Peyer's patch (tissue), 4 donors: ENCODE measurements around the gene MNAT1. TPM values are rescaled to one million over a fixed set of nuclear protein-coding genes. Genes with fewer than 3 reads are reported as not detected.

ENCODE experiments used
- DNase-seq, 3 donors: peaks; one replicate each; pipeline ENCODE4 v3.0.0-alpha.2; 2017 to 2019
- H3K27ac ChIP-seq, 4 donors: fragments of 200-600 bp; sonication (generic); one replicate each; pipeline ENCODE4 v1.5.1; 2016 to 2019
- H3K27me3 ChIP-seq, 2 donors: fragments of 200-600 bp; sonication (generic); one replicate each; pipeline ENCODE4 v1.5.1; 2019
- H3K36me3 ChIP-seq, 3 donors: fragments of 200-600 bp; sonication (generic); one replicate each; pipeline ENCODE4 v1.5.1; 2016 to 2019
- H3K4me1 ChIP-seq, 4 donors: fragments of 200-600 bp; sonication (generic); one replicate each; pipeline ENCODE4 v1.5.1; 2016 to 2019
- H3K4me3 ChIP-seq, 4 donors: fragments of 200-600 bp; sonication (generic); 1 replicate in 3 of 4; 2 replicates in 1 of 4; pipeline ENCODE4 v1.5.1; 2016 to 2019; ENCODE audit warnings: mild to moderate bottlenecking in 1 of 4
- H3K9me3 ChIP-seq, 4 donors: fragments of 200-600 bp; sonication (generic); one replicate each; pipeline ENCODE4 v1.5.1; 2016 to 2019; ENCODE audit warnings: mild to moderate bottlenecking in 1 of 4
- POLR2A ChIP-seq, 2 donors: fragments of 450-650 bp; IDR thresholded peaks; one replicate each; pipeline ENCODE4 v1.5.1; 2017; ENCODE audit warnings: antibody characterized with exemption in 2 of 2, mild to moderate bottlenecking in 2 of 2, moderate library complexity in 2 of 2
- total RNA-seq, 4 donors: library from RNA; depleted of rRNA; stranded (reverse); fragments of >200 nt; gene quantifications; one replicate each; pipeline ENCODE4 v1.1.0, GENCODE V29; 2016
- TF ChIP-seq, protein P1 (sequence below), 6 experiments: fragments of 450-650 bp in 4 of 6; fragments of 200-600 bp in 2 of 6; sonication (generic) in 1 of 6; IDR thresholded peaks; one replicate each; pipeline ENCODE4 v1.5.1; 2017 to 2019; ENCODE audit warnings: antibody characterized with exemption in 6 of 6, mild to moderate bottlenecking in 3 of 6, moderate library complexity in 1 of 6

Gene MNAT1
- total RNA-seq, 4 donors from 2014 or later: 7.5 to 66.8 (median 17.2) TPM

DNA sequence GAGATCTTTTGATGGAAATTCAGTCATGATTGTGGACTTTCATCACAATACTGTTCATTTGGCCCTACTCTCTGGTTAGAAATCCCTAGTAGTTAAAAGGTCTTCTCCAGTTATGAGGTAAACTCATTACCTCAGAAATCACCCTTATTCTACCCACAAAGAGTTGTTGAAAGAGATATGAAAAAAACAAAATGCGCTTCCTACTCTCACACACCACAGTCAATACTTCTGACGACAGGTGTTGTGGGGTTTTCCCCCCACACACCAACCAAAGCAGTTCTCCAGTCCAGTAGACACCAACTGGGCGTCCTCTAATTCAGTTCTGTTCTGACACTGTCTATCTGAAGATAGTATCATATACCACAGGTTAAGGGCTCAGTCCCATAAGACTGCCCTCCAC lies 191.4 kb downstream of the MNAT1 start:
- Histone ChIP-seq H3K4me1 (no peaks in the 10 kb centered on the region), H3K4me3 (no peak overlapping the region), H3K27ac (no peak overlapping the region), H3K9me3 (no peaks in the 10 kb centered on the region), H3K27me3 (no peaks in the 10 kb centered on the region), H3K36me3 (no peaks in the 10 kb centered on the region)
- no peak for TF ChIP-seq POLR2A (IDR thresholded peaks at IDR 0.05)
- TF ChIP-seq, protein P1, sequence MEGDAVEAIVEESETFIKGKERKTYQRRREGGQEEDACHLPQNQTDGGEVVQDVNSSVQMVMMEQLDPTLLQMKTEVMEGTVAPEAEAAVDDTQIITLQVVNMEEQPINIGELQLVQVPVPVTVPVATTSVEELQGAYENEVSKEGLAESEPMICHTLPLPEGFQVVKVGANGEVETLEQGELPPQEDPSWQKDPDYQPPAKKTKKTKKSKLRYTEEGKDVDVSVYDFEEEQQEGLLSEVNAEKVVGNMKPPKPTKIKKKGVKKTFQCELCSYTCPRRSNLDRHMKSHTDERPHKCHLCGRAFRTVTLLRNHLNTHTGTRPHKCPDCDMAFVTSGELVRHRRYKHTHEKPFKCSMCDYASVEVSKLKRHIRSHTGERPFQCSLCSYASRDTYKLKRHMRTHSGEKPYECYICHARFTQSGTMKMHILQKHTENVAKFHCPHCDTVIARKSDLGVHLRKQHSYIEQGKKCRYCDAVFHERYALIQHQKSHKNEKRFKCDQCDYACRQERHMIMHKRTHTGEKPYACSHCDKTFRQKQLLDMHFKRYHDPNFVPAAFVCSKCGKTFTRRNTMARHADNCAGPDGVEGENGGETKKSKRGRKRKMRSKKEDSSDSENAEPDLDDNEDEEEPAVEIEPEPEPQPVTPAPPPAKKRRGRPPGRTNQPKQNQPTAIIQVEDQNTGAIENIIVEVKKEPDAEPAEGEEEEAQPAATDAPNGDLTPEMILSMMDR (IDR thresholded peaks at IDR 0.05): no peak
- DNase-seq: no peak

DNA sequence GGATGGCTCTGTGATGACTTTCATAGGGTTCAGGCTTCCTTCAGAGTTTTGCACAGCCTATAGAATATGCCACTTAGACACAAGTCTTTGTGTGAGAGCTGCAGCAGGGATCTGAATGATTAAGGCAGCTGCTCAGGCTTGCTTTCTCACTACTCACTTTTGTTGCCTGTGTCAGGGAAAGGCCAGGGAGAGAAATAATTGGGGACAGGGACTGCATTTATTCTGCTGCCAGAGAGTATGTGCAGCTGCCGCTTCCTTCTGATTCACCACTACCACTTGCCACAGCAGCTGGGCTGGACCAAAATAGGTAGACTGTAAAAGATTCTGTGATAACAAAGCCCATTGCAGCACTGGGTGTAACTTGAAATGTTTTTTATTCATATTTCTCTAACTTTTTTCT lies 196.7 kb downstream of the MNAT1 start:
- Histone ChIP-seq H3K27me3 (no peaks in the 10 kb centered on the region), H3K36me3 (no peaks in the 10 kb centered on the region), H3K4me1 (no peaks in the 10 kb centered on the region), H3K9me3 (no peaks in the 10 kb centered on the region), H3K27ac (no peak overlapping the region), H3K4me3 (no peak overlapping the region)
- DNase-seq: no peak
- TF ChIP-seq, protein P1 (IDR thresholded peaks at IDR 0.05): no peak
- TF ChIP-seq POLR2A (IDR thresholded peaks at IDR 0.05): no peak

DNA sequence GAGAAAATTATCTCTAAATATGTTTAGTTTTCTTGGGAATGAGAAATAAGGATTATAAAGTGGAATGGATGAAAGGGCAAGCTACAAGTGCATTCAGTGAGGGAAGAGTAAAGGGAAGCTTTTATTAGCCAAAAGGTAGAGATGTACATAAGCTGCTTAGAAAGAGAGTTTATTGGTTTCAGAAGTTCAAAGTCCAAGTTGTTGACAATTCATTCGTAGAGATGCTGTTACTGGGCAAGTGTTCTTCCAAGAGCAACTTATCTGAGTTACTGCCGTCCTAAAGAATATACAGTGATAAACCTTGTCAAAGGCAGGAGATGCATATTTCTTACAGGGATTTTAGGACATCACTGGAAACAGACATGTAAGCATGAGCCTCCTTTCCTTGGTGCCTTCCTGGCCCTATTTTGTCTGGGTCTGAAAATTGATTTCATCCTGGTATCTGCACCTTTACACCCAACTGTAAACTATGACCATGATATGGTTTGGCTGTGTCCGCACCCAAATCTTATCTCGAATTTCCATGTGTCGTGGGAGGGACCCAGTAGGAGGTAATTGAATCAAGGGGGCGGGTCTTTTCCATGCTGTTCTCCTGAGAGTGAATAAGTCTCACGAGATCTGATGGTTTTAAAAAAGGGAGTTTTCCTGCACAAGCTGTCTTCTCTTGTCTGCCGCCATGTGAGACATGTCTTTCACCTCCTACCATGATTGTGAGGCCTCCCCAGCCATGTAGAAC lies 199.5 kb downstream of the MNAT1 start:
- DNase-seq: no peak
- Histone ChIP-seq H3K27ac (no peak overlapping the region), H3K9me3 (no peaks in the 10 kb centered on the region), H3K4me3 (no peak overlapping the region), H3K27me3 (no peaks in the 10 kb centered on the region), H3K4me1 (no peaks in the 10 kb centered on the region), H3K36me3 (no peaks in the 10 kb centered on the region)
- TF ChIP-seq POLR2A (IDR thresholded peaks at IDR 0.05): no peak
- TF ChIP-seq, protein P1 (IDR thresholded peaks at IDR 0.05): no peak

DNA sequence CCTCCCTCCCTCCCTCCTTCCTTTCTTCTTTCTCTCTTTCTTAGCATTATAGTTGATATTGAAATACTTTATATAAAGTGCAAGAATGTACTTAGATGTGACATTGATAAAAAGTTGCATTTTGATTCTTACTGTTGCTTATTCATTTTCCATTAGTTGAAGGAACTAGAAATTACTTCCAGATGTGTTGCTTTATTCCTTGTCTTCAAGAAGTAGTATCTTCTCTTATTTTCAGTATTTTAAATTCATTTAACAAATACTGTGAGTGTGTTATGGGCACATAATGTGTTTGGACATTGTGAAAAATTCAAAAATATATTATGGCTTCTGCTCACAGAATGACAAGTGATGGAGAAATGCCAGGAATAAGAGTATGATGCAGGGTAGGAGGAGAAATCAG lies 200.8 kb downstream of the MNAT1 start:
- Histone ChIP-seq H3K4me3 (no peak overlapping the region), H3K4me1 (no peaks in the 10 kb centered on the region), H3K27me3 (no peaks in the 10 kb centered on the region), H3K36me3 (no peaks in the 10 kb centered on the region), H3K27ac (no peak overlapping the region), H3K9me3 (no peaks in the 10 kb centered on the region)
- DNase-seq: no peak
- TF ChIP-seq POLR2A (IDR thresholded peaks at IDR 0.05): no peak

DNA sequence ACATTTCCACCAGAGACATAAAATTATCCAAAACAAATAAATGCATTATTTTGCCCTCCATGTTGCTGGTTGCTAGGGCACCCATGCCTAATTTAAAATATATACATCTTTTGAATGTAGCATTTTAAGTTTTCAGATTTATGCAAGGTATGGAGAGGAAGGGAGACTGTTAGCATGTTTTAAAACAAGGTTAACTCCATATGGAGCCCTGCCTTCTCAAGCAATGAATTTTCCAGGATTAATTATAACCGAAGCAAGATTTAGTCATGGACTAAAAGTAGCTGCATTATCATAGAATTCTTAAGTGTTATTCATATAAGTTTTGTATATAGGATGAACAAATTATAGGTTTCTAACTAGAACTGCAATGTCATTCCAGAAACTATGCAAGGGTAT lies 209.1 kb downstream of the MNAT1 start:
- Histone ChIP-seq H3K4me1 (no peaks in the 10 kb centered on the region), H3K27ac (no peak overlapping the region), H3K4me3 (no peak overlapping the region), H3K36me3 (no peaks in the 10 kb centered on the region), H3K9me3 (no peaks in the 10 kb centered on the region), H3K27me3 (no peaks in the 10 kb centered on the region)
- no peak for TF ChIP-seq POLR2A (IDR thresholded peaks at IDR 0.05)
- TF ChIP-seq, protein P1 (IDR thresholded peaks at IDR 0.05): no peak
- no peak for DNase-seq

DNA sequence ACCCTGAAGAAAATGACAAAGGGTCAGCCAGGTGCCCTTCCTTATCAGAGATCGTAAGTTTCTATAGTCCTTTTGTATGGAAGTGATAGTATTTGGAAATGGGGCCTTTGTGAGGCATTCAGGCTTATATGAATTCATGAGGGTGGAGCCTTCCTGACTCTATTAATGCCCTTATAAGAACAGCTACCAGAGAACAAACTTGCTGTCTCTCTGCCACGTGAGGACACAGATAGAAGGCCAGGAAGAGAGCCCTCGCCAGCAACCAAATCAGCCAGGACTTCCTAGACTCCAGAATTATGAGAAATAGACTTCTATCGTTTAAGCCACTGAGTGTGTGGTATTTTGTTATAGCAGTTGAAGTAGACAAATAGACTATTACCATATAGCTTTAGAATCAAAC lies 209.6 kb downstream of the MNAT1 start:
- TF ChIP-seq, protein P1 (IDR thresholded peaks at IDR 0.05): no peak
- no peak for TF ChIP-seq POLR2A (IDR thresholded peaks at IDR 0.05)

More for the DNA sequence above, 209.6 kb downstream of the MNAT1 start:
- Histone ChIP-seq H3K4me3 (no peak overlapping the region), H3K27ac (no peak overlapping the region), H3K36me3 (no peaks in the 10 kb centered on the region), H3K27me3 (no peaks in the 10 kb centered on the region), H3K9me3 (no peaks in the 10 kb centered on the region), H3K4me1 (no peaks in the 10 kb centered on the region)
- DNase-seq: no peak
